Keratinocyte (primary cell): ENCODE measurements around the gene GRHL3. TPM values are rescaled to one million over a fixed set of nuclear protein-coding genes. Genes with fewer than 3 reads are reported as not detected.

ENCODE experiments used
- DNase-seq: peaks from one replicate; pipeline ENCODE4 v3.0.0-alpha.2; 2011; ENCODE audit warnings: low read depth, missing footprints, low spot score
- FAIRE-seq: peaks from 2 replicates; lab custom pipeline; 2011; peaks lifted over from hg19 to GRCh38; lab: Jason Lieb, UNC
- H2AFZ ChIP-seq: 2 replicates; pipeline ENCODE4 v1.6.0; 2012; ENCODE audit warnings: low read length, control low read depth, inconsistent platforms; ENCODE audit not compliant: control insufficient read depth
- H3K27ac ChIP-seq: 2 replicates; pipeline ENCODE4 v1.5.1; 2011; ENCODE audit warnings: low read length; ENCODE audit not compliant: control insufficient read depth, insufficient read depth
- H3K27me3 ChIP-seq: 3 replicates; pipeline ENCODE4 v1.6.0; 2011; ENCODE audit warnings: low read length; ENCODE audit not compliant: control insufficient read depth, insufficient read depth; ENCODE audit errors: extremely low read depth
- H3K36me3 ChIP-seq, 2 experiments: 2 replicates in 1 of 2; 3 replicates in 1 of 2; pipeline ENCODE4 v1.5.1; 2011; ENCODE audit warnings: low read length in 2 of 2, mild to moderate bottlenecking in 1 of 2; ENCODE audit not compliant: control insufficient read depth in 2 of 2, insufficient read depth in 2 of 2; ENCODE audit errors: extremely low read depth in 1 of 2
- H3K4me1 ChIP-seq: 3 replicates; pipeline ENCODE4 v1.5.1; 2011; ENCODE audit warnings: low read length; ENCODE audit not compliant: control insufficient read depth, insufficient read depth; ENCODE audit errors: extremely low read depth
- H3K4me2 ChIP-seq: 3 replicates; pipeline ENCODE4 v1.6.0; 2011; ENCODE audit warnings: low read depth, low read length; ENCODE audit not compliant: control insufficient read depth, insufficient read depth; ENCODE audit errors: extremely low read depth
- H3K4me3 ChIP-seq, 3 experiments: fragments of 200-600 bp in 1 of 3; sonication (generic) in 1 of 3; 2 replicates in 2 of 3; 3 replicates in 1 of 3; pipeline ENCODE4 v1.5.1; 2011 to 2016; ENCODE audit warnings: low read length in 3 of 3, mild to moderate bottlenecking in 3 of 3, control low read depth in 2 of 3, inconsistent platforms in 1 of 3, low read depth in 1 of 3, mixed read lengths in 1 of 3, mixed run types in 1 of 3, moderate library complexity in 1 of 3; ENCODE audit not compliant: control insufficient read depth in 2 of 3, insufficient read depth in 2 of 3; ENCODE audit errors: extremely low read depth in 1 of 3
- H3K79me2 ChIP-seq: 2 replicates; pipeline ENCODE4 v1.6.0; 2012; ENCODE audit warnings: low read length; ENCODE audit not compliant: control insufficient read depth, insufficient read depth
- H3K9ac ChIP-seq: 3 replicates; pipeline ENCODE4 v1.6.0; 2011; ENCODE audit warnings: low read length; ENCODE audit not compliant: control insufficient read depth, insufficient read depth; ENCODE audit errors: extremely low read depth
- H3K9me1 ChIP-seq: 3 replicates; pipeline ENCODE4 v1.6.0; 2011; ENCODE audit warnings: low read length; ENCODE audit not compliant: control insufficient read depth, insufficient read depth; ENCODE audit errors: extremely low read depth
- H3K9me3 ChIP-seq: 2 replicates; pipeline ENCODE4 v1.5.1; 2012; ENCODE audit warnings: low read depth, low read length; ENCODE audit not compliant: control insufficient read depth
- H4K20me1 ChIP-seq: 3 replicates; pipeline ENCODE4 v1.6.0; 2011; ENCODE audit warnings: low read length; ENCODE audit not compliant: control insufficient read depth, insufficient read depth; ENCODE audit errors: extremely low read depth
- CTCF ChIP-seq, 3 experiments: IDR thresholded peaks in 1 of 3; conservative IDR thresholded peaks in 1 of 3; optimal IDR thresholded peaks in 1 of 3; 2 replicates in 2 of 3; 3 replicates in 1 of 3; pipeline versions ENCODE3 to v1.5.1; 2011; ENCODE audit warnings: low read length in 3 of 3, mild to moderate bottlenecking in 3 of 3, moderate library complexity in 2 of 3, control low read depth in 1 of 3, inconsistent platforms in 1 of 3; ENCODE audit not compliant: insufficient read depth in 2 of 3; ENCODE audit errors: extremely low read depth in 1 of 3
- EZH2 ChIP-seq: IDR thresholded peaks from one replicate; pipeline ENCODE4 v1.6.1; 2012; ENCODE audit warnings: inconsistent platforms, mild to moderate bottlenecking, low read length, moderate library complexity
- dilution Hi-C: fragments of 300-500 bp; cut with MboI; formaldehyde crosslinking; loops from one replicate; pipeline ENCODE4 v1.7.0; 2020; ENCODE audit warnings: low sequenced_read_pairs; ENCODE audit not compliant: extremely low pct_ligation_motif_present
- polyA plus RNA-seq, 5 experiments: library from polyadenylated mRNA; depleted of rRNA in 3 of 5; stranded (reverse) in 3 of 5; stranded (forward) in 1 of 5; unstranded in 1 of 5; fragments of >200 nt; gene quantifications; 1 replicate in 1 of 5; 2 replicates in 3 of 5; 3 replicates in 1 of 5; pipeline versions ENCODE4 v1.2.1 to v1.2.3, GENCODE V29; 2011 to 2012; ENCODE audit warnings: missing spikeins in 2 of 5, low read depth in 1 of 5, low replicate concordance in 1 of 5

GRHL3 gene
- polyA plus RNA-seq, 1 donor (not counting 4 experiments of a cell fraction or from before 2014, with no cell fraction given), result 13.0 TPM

GRCh38 chr1:24361811-24362210 lies 42.7 kb downstream of the GRHL3 start:
- no peak overlapping the region for H3K4me2 ChIP-seq
- H3K27ac ChIP-seq, result no peak overlapping the region
- H3K36me3 ChIP-seq, result peaks cover 9 to 14% of the 10 kb centered on the region in 2 experiments
- TF ChIP-seq EZH2 (no peak), CTCF (optimal IDR thresholded peaks at IDR 0.05 in 1 of 3, IDR thresholded peaks at IDR 0.05 in 1 of 3, conservative IDR thresholded peaks at IDR 0.05 in 1 of 3; ENCODE audit: extremely low read depth in 1 of 3, insufficient read depth in 2 of 3, low read length in 3 of 3) (no peak)
- H4K20me1 ChIP-seq, result no peaks in the 10 kb centered on the region
- H3K4me3 ChIP-seq, result no peak overlapping the region
- no peaks in the 10 kb centered on the region for H3K9me1 ChIP-seq
- dilution Hi-C loops, result no loop called here
- no peaks in the 10 kb centered on the region for H3K27me3 ChIP-seq
- no peak overlapping the region for H3K9ac ChIP-seq
- no peak for DNase-seq
- no peaks in the 10 kb centered on the region for H3K79me2 ChIP-seq
- H3K4me1 ChIP-seq, result peaks cover 36% of the 10 kb centered on the region
- FAIRE-seq, result no peak
- no peak overlapping the region for H2AFZ ChIP-seq
- no peaks in the 10 kb centered on the region for H3K9me3 ChIP-seq

GRCh38 chr1:24362396-24362795 lies 43.2 kb downstream of the GRHL3 start:
- Histone ChIP-seq H3K27ac (peak overlapping the region; percentile 19), H3K27me3 (no peaks in the 10 kb centered on the region), H3K4me2 (no peak overlapping the region), H3K9me1 (no peaks in the 10 kb centered on the region), H3K4me1 (peaks cover 36% of the 10 kb centered on the region), H2AFZ (no peak overlapping the region), H3K36me3 (peaks cover 9 to 14% of the 10 kb centered on the region in 2 experiments), H3K79me2 (no peaks in the 10 kb centered on the region), H4K20me1 (no peaks in the 10 kb centered on the region), H3K9me3 (no peaks in the 10 kb centered on the region), H3K4me3 (no peak overlapping the region), H3K9ac (no peak overlapping the region)
- dilution Hi-C loops, result no loop called here
- TF ChIP-seq EZH2 (no peak), CTCF (optimal IDR thresholded peaks at IDR 0.05 in 1 of 3, IDR thresholded peaks at IDR 0.05 in 1 of 3, conservative IDR thresholded peaks at IDR 0.05 in 1 of 3; ENCODE audit: extremely low read depth in 1 of 3, insufficient read depth in 2 of 3, low read length in 3 of 3) (no peak)
- FAIRE-seq (no peak), DNase-seq (no peak)
